GM13976 (cell line): Measurements from ENCODE around the gene PDLIM4.

ENCODE experiments used
- DNase-seq: peaks from one replicate; pipeline ENCODE4 v3.0.0; 2012; ENCODE audit warnings: low spot score
- in situ Hi-C: fragments of 300-500 bp; cut with MboI; formaldehyde crosslinking; loops from one replicate; pipeline ENCODE4 v1.12.0; 2022; ENCODE audit warnings: low sequenced_read_pairs, mixed read lengths, inconsistent platforms; ENCODE audit not compliant: unreplicated experiment
- TF ChIP-seq, protein P1 (sequence below): IDR thresholded peaks from 2 replicates; pipeline ENCODE4 v1.5.1; 2012; ENCODE audit warnings: borderline replicate concordance, mild to moderate bottlenecking; ENCODE audit not compliant: insufficient read depth; ENCODE audit errors: extremely low read depth, missing control alignments, control extremely low read depth

The PDLIM4 gene

DNA sequence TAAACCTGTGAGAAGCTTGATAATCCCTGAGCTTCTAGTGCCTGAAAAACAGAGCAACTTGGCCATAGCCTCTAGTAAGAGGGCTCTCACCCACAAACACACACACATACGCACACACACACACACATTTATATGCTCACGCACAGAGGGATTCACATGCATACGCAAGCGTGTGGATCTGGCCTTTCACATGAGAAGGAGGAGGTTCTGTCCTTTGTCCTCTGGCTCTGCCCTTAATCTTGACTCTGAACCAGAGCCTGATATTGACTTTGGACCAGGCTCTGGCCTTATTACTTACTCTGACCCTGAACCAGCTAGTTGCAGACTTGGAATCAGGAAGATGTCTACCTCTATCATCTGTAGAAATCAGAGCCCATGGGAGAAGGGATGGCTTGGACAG, 19.8 kb upstream of the PDLIM4 start:
- TF ChIP-seq, protein P1, sequence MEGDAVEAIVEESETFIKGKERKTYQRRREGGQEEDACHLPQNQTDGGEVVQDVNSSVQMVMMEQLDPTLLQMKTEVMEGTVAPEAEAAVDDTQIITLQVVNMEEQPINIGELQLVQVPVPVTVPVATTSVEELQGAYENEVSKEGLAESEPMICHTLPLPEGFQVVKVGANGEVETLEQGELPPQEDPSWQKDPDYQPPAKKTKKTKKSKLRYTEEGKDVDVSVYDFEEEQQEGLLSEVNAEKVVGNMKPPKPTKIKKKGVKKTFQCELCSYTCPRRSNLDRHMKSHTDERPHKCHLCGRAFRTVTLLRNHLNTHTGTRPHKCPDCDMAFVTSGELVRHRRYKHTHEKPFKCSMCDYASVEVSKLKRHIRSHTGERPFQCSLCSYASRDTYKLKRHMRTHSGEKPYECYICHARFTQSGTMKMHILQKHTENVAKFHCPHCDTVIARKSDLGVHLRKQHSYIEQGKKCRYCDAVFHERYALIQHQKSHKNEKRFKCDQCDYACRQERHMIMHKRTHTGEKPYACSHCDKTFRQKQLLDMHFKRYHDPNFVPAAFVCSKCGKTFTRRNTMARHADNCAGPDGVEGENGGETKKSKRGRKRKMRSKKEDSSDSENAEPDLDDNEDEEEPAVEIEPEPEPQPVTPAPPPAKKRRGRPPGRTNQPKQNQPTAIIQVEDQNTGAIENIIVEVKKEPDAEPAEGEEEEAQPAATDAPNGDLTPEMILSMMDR: no peak
- in situ Hi-C loops: no loop called here
- DNase-seq: no peak

DNA sequence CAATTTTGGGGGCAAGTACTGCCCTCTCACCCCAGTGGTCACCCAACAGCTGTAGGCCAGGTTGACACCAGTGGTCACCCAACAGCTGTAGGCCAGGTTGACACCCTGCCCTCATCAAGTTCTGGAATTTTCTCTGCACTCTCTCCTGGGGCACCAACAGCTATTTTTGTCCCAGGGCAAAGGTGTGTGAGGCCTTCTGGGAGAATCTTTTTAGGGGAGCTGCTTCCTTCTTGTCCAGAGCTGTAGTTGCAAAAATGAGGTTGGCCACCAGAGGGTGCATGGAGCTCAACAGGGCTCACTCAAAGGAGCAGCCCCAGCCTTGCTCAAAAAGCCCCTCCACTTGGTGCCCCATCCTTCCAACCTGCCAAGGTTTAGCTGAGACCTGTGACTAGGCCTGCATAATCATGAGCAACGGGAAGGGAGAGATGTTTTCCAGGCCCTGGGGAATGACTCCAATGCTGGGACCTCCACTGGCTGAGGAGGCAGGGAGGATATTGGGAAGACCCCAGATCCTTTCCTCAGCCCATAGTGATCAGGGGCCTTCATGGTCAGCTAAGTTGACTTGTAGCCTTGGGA, 19.2 kb upstream of the PDLIM4 start:
- peak; percentile 65 for DNase-seq
- in situ Hi-C loops: no loop called here
- TF ChIP-seq, protein P1: peak; percentile 85

DNA sequence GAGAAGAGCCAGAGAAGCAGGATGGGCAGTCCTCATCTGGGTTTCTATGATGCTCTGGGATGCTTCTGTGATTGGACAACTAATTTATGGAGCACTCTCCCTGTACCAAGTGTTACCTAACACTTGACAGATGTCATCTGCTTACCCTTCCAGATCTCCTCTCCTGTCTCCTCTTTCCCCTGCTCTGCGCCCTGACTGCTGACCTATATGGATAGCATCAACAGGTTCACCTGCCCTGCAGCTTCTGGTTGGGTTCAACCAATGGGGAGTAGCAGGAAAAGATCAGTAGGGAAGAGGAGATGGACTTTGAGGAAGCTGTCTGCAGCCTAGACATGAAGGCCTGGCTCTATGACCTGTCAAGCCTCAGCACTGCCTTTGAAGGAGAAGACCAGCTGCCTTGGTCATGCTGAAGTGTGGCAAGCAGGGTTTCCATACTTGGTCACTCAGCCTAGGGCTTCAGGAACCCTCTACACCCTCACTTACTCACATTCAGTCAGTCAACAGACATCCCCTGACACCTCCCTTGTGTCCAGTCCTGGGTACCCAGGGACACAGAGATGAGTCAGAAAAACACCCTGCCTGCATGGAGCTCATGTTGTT, 18.5 kb upstream of the PDLIM4 start:
- in situ Hi-C loops: no loop called here
- TF ChIP-seq, protein P1: no peak
- DNase-seq: no peak

DNA sequence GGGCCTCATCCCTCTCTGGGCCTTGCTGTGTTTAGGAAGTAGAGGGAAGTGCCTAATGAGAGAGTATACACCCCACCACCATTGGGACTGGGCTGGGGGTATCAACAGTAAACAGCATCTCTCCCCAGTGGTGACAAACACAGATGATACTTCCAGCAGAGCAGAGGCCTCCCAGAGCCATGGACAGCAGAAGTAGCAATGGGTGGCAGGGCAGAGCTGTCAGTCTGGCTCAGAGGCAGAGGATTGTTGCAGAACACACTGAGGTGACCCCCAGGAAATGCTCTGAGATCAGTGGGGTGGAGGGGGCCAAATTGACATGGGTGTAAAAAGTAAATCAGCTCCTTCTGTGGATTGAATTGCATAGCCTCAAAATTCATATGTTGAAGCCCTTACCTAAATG, 17.7 kb upstream of the PDLIM4 start:
- in situ Hi-C loops: no loop called here
- TF ChIP-seq, protein P1: no peak
- no peak for DNase-seq

DNA sequence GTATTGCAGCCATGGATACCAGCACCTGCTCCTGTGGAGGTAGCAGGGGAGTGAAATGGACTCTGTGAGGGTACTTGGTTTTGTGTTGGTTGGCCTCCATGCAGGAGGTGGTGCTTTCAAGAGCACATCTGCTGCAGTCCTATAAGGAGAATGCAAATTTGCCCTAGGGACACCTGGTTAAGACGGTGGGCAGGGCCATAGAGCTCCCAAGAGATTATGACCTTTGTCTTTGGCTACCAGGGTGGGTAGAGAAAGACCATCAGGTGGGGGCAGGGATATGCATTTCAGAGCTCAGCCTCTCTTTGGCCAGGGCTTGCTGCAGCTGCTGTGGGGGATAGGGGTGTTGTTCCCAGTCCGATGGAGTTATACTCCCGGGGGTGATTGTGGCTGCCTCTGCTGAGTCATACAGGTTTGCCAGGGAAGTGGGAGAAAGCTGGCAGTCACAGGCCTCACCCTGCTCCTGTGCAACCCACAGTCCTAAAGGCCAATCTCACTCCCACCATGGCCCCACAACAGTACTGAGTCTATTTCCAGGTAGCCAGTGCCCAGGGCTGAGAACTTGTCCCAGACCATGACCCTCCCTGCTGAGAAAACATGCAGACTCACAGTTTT, 14.0 kb upstream of the PDLIM4 start:
- in situ Hi-C loops: no loop called here
- no peak for DNase-seq
- TF ChIP-seq, protein P1: no peak

DNA sequence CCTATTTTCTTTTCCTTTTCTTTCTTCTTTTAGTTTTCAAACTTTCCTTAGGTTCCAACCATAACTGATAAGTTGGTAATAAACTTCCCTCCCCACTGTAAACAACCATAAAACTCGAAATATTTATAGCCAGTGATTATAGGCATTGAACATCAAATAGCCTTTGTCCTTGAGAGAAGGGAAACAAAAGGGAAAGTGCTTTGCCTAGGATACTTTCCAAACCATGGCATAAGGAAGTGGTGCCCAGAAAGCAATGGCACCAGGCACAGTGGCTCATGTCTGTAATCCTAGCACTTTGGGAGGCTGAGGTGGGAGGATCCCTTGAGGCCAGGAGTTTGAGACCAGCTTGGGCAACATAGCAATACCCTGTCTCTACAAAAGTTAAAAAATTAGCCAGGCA, 11.9 kb upstream of the PDLIM4 start:
- in situ Hi-C loops: no loop called here
- TF ChIP-seq, protein P1: no peak

DNA sequence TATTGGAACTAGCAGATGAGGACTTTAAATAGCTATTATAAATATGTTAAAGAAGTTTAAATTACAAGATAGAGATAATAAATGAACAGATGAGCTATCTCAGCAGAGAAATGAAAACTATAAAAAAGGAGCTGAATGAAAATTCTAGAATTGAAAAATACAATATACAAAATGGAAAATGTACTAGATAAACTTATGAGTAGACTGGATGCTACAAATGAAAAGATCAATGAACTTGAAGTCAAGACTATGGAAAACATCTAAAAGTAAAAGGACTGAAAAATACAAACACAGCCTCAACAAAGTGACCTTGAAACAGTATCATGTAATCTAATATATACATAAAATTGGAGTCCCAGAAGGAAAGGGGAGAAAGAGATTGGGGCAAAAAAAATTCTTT, 10.7 kb upstream of the PDLIM4 start:
- in situ Hi-C loops: no loop called here
- TF ChIP-seq, protein P1: no peak
- DNase-seq: no peak

More for the DNA sequence above, 11.9 kb upstream of the PDLIM4 start:
- DNase-seq: no peak
